ENCODE results near the gene CHMP1A. TPM values are rescaled to one million over a fixed set of nuclear protein-coding genes. Genes with fewer than 3 reads are reported as not detected.
"Not testable (repeated sequence)": the region's sequence is repeated elsewhere in the genome, so short reads cannot be mapped to it uniquely, and the experiment has no call there.

CHMP1A gene
- total RNA-seq, 2 donors from 2014 or later = 63.0 to 77.2 TPM

DNA sequence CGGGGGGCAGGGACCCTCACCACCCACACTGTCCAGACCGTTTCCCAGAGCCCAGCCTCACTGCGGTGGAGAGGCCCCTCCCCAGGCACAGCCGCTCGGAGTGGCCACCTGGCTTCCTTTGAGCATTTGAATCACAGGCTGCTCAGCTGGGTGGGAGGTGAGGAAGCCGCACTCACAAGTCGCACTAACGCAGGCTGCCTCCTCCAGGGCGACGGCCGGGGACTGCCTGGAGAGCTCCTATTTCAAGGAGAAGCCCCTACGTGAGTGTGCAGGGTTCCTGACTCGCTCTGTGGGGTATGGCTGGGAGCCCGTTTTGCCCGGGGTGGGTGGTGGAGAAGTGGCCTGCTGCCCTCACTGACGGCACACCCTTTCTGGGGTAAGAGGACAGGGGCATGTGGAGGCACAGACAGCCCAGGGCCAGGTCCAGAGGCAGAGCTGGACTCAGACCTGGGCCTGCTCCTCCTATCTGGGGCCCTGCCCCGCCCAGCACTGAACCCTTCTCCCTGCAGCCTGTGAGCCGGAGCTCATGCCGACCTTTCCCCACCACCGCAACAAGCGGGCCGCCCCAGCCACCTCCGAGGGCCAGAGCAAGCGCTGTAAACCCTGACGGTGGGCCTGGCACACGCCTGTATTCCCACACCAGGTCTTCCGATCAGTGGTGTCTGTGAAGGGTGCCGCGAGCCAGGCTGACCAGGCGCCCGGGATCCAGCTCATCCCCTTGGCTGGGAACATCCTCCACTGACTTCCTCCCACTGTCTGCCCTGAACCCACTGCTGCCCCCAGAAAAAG is 37.8 kb upstream of the CHMP1A start:
- no peaks in the 10 kb centered on the region for H3K27me3 ChIP-seq (replicated peaks; ENCODE audit: insufficient read depth)
- no peaks in the 10 kb centered on the region for H3K9me3 ChIP-seq
- no peak for ATAC-seq (ENCODE audit: insufficient number of reproducible peaks, low FRiP score, low read depth)
- no peak for DNase-seq (ENCODE audit: low spot score)
- H3K36me3 ChIP-seq = peaks cover 14% of the 10 kb centered on the region
- H3K4me3 ChIP-seq = no peak overlapping the region
- TF ChIP-seq, protein P1, sequence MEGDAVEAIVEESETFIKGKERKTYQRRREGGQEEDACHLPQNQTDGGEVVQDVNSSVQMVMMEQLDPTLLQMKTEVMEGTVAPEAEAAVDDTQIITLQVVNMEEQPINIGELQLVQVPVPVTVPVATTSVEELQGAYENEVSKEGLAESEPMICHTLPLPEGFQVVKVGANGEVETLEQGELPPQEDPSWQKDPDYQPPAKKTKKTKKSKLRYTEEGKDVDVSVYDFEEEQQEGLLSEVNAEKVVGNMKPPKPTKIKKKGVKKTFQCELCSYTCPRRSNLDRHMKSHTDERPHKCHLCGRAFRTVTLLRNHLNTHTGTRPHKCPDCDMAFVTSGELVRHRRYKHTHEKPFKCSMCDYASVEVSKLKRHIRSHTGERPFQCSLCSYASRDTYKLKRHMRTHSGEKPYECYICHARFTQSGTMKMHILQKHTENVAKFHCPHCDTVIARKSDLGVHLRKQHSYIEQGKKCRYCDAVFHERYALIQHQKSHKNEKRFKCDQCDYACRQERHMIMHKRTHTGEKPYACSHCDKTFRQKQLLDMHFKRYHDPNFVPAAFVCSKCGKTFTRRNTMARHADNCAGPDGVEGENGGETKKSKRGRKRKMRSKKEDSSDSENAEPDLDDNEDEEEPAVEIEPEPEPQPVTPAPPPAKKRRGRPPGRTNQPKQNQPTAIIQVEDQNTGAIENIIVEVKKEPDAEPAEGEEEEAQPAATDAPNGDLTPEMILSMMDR (IDR thresholded peaks at IDR 0.05) = no peak
- peaks cover 3 to 6% of the 10 kb centered on the region in 2 donors for H3K4me1 ChIP-seq (ENCODE audit: control insufficient read depth in 1 of 2, low read depth in 2 of 2)
- H3K27ac ChIP-seq = no peak overlapping the region

DNA sequence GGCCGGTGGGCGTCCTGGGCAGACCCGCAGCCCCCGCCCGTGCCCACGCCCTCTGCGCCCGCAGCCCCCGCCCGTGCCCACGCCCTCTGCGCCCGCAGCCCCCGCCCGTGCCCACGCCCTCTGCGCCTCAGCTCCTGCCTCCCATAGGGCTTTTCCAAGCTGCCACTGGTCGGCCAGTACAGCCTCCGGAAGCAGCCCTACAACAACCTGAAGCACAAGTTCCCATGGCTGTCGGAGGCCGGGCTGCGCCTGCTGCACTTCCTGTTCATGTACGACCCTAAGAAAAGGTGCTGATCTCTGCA is 37.2 kb upstream of the CHMP1A start:
- not testable (repeated sequence) for ATAC-seq (ENCODE audit: insufficient number of reproducible peaks, low FRiP score, low read depth); H3K9me3 ChIP-seq; H3K4me1 ChIP-seq (ENCODE audit: control insufficient read depth in 1 of 2, low read depth in 2 of 2); DNase-seq (ENCODE audit: low spot score); H3K27ac ChIP-seq; H3K27me3 ChIP-seq (replicated peaks; ENCODE audit: insufficient read depth); H3K4me3 ChIP-seq
- H3K36me3 ChIP-seq = peaks cover 14% of the 10 kb centered on the region

DNA sequence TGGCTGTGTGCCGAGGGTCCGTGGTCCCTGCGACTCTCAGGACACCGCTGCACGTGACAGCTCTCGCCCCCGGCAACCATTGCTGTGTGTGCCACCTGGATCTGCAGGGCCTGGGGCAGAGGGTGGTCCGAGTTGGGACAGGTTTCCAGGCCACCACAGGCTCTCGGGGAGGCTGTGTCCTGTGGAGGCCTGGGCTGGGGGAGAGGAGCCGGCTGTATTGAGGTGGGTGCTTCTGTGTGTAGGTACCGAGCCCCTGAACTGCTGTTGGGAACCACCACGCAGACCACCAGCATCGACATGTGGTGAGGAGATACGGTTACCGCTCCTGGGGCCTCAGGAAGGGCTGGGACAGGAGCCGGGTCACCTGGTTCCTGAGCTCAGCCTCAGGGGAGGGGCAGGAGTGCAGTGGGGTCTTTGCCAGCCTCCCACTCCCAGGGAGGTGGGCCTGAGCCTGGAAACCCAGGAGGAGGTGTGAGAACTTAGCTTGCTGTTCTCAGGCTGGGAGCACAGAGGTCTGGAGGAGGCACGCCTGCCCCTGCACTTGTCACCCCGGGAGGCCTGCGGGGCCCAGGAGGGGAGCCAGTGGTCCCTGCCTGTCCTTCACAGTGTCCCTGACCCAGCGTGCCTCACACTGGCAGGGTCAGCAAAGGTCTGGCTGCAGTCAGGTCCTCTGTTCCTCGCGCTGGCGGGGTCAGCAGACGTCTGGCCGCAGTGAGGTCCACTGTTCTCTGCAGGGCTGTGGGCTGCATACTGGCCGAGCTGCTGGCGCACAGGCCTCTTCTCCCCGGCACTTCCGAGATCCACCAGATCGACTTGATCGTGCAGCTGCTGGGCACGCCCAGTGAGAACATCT is 36.6 kb upstream of the CHMP1A start:
- TF ChIP-seq, protein P1 (IDR thresholded peaks at IDR 0.05) = no peak
- H3K4me1 ChIP-seq (ENCODE audit: control insufficient read depth in 1 of 2, low read depth in 2 of 2) = no peaks in the 10 kb centered on the region
- ATAC-seq (ENCODE audit: insufficient number of reproducible peaks, low FRiP score, low read depth) = no peak
- peaks cover 14% of the 10 kb centered on the region for H3K36me3 ChIP-seq
- no peaks in the 10 kb centered on the region for H3K27me3 ChIP-seq (replicated peaks; ENCODE audit: insufficient read depth)
- DNase-seq (ENCODE audit: low spot score) = no peak
- no peak overlapping the region for H3K4me3 ChIP-seq
- no peak overlapping the region for H3K27ac ChIP-seq
- H3K9me3 ChIP-seq = no peaks in the 10 kb centered on the region

DNA sequence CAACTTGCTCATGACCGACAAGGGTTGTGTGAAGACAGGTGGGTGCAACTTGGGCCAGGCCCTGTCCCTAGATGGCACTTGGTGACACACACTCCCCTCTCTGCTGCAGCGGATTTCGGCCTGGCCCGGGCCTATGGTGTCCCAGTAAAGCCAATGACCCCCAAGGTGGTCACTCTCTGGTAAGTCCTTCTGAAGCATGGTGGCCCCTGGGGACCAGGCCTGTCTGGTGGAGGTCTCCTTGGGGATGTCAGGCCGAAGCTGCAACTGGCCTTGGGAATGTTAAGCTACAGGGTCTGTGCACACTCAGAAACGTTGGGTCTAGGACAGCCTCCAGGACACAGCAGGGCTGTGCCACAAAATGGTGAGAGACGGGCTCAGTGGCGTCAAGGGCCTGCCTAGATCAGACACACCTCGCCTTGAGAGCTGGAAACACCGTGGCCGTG is 35.8 kb upstream of the CHMP1A start:
- ATAC-seq (ENCODE audit: insufficient number of reproducible peaks, low FRiP score, low read depth) (no peak), DNase-seq (ENCODE audit: low spot score) (no peak)
- Histone ChIP-seq H3K4me1 (ENCODE audit: control insufficient read depth in 1 of 2, low read depth in 2 of 2) (no peaks in the 10 kb centered on the region), H3K27me3 (replicated peaks; ENCODE audit: insufficient read depth) (no peaks in the 10 kb centered on the region), H3K4me3 (no peak overlapping the region), H3K27ac (no peak overlapping the region), H3K36me3 (peaks cover 14% of the 10 kb centered on the region), H3K9me3 (no peaks in the 10 kb centered on the region)
- TF ChIP-seq, protein P1 (IDR thresholded peaks at IDR 0.05) = no peak

DNA sequence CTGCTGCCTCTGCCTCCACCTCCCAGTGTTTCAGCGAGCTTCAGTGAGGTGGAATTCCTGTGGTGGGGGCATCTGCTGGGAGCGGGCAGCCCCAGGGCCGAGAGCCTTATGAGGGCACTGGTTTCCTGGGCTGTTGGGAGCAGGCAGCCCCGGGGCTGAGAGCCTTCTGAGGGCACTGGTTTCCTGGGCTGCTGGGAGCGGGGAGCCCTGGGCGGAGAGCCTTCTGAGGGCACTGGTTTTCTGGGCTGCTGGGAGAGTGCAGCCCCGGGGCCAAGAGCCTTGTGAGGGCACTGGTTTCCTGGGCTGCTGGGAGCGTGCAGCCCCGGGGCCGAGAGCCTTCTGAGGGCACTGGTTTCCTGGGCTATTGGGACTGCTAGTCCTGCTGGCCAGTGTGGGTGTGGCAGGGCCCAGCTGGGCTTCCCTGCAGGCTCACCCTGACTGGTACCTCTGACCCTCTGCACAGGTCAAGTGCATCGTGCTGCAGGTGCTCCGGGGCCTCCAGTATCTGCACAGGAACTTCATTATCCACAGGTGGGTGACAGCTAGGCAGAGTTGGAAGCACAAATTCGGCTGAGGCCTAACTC is 34.6 kb upstream of the CHMP1A start:
- H3K27me3 ChIP-seq (replicated peaks; ENCODE audit: insufficient read depth) = no peaks in the 10 kb centered on the region
- no peak for ATAC-seq (ENCODE audit: insufficient number of reproducible peaks, low FRiP score, low read depth)
- no peak overlapping the region for H3K27ac ChIP-seq
- no peak for DNase-seq (ENCODE audit: low spot score)
- no peak overlapping the region for H3K4me3 ChIP-seq
- H3K36me3 ChIP-seq = peaks cover 14% of the 10 kb centered on the region
- H3K9me3 ChIP-seq = no peaks in the 10 kb centered on the region
- TF ChIP-seq, protein P1 (IDR thresholded peaks at IDR 0.05) = no peak
- H3K4me1 ChIP-seq (ENCODE audit: control insufficient read depth in 1 of 2, low read depth in 2 of 2) = peaks cover 5 to 6% of the 10 kb centered on the region in 2 donors

Data from thoracic aorta (tissue), 2 donors.